OCI-LY3 (cell line): ENCODE results near the gene IL1RAP.

ENCODE experiments used
- EZH2phosphoT487 ChIP-seq: fragments of 200-600 bp; shearing (Covaris generic); IDR thresholded peaks from 2 replicates; pipeline ENCODE4 v1.6.1; 2018; ENCODE audit warnings: antibody characterized with exemption, mixed run types, low read depth
- TF ChIP-seq, protein P1 (sequence below): fragments of 200-600, 300-600 bp; sonication (generic); IDR thresholded peaks from 2 replicates; pipeline ENCODE4 v1.5.1; 2014; ENCODE audit warnings: antibody characterized with exemption, low read length, low read depth

DNA sequence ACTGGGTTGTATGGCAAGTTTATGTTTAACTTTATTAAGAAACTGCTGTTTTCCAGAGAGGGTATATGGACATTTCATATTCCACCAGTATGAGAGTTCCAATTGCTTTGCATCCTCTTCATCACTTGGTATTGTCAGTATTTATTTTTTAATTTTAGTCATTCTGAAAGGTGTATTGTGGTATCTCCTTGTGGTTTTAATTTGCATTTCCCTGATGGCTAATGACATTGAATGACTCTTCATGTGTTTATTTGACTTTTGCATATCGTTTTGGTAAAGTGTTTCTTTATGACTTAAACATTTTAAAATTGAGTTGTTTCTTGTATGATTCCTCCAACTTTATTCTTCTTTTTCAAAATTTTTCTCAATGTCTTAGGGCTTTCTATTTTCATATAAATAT lies 44.4 kb downstream of the IL1RAP start:
- TF ChIP-seq, protein P1, sequence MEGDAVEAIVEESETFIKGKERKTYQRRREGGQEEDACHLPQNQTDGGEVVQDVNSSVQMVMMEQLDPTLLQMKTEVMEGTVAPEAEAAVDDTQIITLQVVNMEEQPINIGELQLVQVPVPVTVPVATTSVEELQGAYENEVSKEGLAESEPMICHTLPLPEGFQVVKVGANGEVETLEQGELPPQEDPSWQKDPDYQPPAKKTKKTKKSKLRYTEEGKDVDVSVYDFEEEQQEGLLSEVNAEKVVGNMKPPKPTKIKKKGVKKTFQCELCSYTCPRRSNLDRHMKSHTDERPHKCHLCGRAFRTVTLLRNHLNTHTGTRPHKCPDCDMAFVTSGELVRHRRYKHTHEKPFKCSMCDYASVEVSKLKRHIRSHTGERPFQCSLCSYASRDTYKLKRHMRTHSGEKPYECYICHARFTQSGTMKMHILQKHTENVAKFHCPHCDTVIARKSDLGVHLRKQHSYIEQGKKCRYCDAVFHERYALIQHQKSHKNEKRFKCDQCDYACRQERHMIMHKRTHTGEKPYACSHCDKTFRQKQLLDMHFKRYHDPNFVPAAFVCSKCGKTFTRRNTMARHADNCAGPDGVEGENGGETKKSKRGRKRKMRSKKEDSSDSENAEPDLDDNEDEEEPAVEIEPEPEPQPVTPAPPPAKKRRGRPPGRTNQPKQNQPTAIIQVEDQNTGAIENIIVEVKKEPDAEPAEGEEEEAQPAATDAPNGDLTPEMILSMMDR = no peak
- no peak for TF ChIP-seq EZH2phosphoT487
